Endodermal cell (in vitro differentiated cells): ENCODE results near the gene FGFRL1. TPM values are rescaled to one million over a fixed set of nuclear protein-coding genes. Genes with fewer than 3 reads are reported as not detected.
A peak's percentile ranks its signal among the peaks of the same experiment; 100 is the strongest.

ENCODE experiments used
- DNase-seq: peaks from one replicate; pipeline ENCODE4 v3.0.0-alpha.2; 2017
- H3K27ac ChIP-seq: 2 replicates; pipeline ENCODE4 v1.5.1; 2013; ENCODE audit warnings: mild to moderate bottlenecking, low read depth, low read length, moderate library complexity
- H3K27me3 ChIP-seq: 2 replicates; pipeline ENCODE4 v1.6.1; 2013; ENCODE audit warnings: mild to moderate bottlenecking, low read length, moderate library complexity; ENCODE audit not compliant: insufficient read depth, control insufficient read depth, poor library complexity, severe bottlenecking
- H3K36me3 ChIP-seq: 2 replicates; pipeline ENCODE4 v1.7.0; 2013; ENCODE audit warnings: mild to moderate bottlenecking, low read length, moderate library complexity; ENCODE audit not compliant: control insufficient read depth, insufficient read depth
- H3K4me1 ChIP-seq: one replicate; pipeline ENCODE4 v1.7.0; 2013; ENCODE audit warnings: low read length; ENCODE audit not compliant: control insufficient read depth, insufficient read depth
- H3K4me3 ChIP-seq: 2 replicates; pipeline ENCODE4 v1.5.1; 2013; ENCODE audit warnings: mild to moderate bottlenecking, low read length, moderate library complexity
- H3K9ac ChIP-seq: 2 replicates; pipeline ENCODE4 v1.6.1; 2013; ENCODE audit warnings: mild to moderate bottlenecking, low read length, moderate library complexity; ENCODE audit not compliant: poor library complexity, severe bottlenecking; ENCODE audit errors: extremely low read depth
- H3K9me3 ChIP-seq: 2 replicates; pipeline ENCODE4 v1.6.1; 2013; ENCODE audit warnings: mild to moderate bottlenecking, low read length, moderate library complexity; ENCODE audit not compliant: control insufficient read depth
- H3K27ac Mint-ChIP-seq: 2 replicates; pipeline ENCODE4 v1.8.0; 2020; ENCODE audit warnings: mixed read lengths
- H3K27me3 Mint-ChIP-seq: 2 replicates; pipeline ENCODE4 v1.8.0; 2021; ENCODE audit warnings: mild to moderate bottlenecking, mixed read lengths; ENCODE audit not compliant: insufficient read depth
- H3K36me3 Mint-ChIP-seq: 2 replicates; pipeline ENCODE4 v1.8.0; 2020; ENCODE audit warnings: low read depth, mixed read lengths
- H3K4me1 Mint-ChIP-seq: 2 replicates; pipeline ENCODE4 v1.8.0; 2020; ENCODE audit warnings: mixed read lengths
- H3K4me3 Mint-ChIP-seq: 2 replicates; pipeline ENCODE4 v1.8.0; 2020; ENCODE audit warnings: mild to moderate bottlenecking, moderate library complexity, mixed read lengths
- H3K9me3 Mint-ChIP-seq: 2 replicates; pipeline ENCODE4 v1.8.0; 2020; ENCODE audit warnings: mild to moderate bottlenecking, mixed read lengths
- CTCF ChIP-seq: fragments of 200-600 bp; sonication (generic); conservative IDR thresholded peaks from 2 replicates; pipeline ENCODE4 v1.5.0; 2021; ENCODE audit warnings: antibody characterized with exemption, mild to moderate bottlenecking
- WGBS, 2 experiments: methylation state at CpG; one replicate each; pipeline versions ENCODE4 v1.1.5 to v1.1.7; 2013; ENCODE audit warnings: missing lambda C conversion rate in 2 of 2, mixed read lengths in 1 of 2; ENCODE audit not compliant: insufficient coverage in 1 of 2, insufficient read length in 1 of 2; 5-methylcytosine and 5-hydroxymethylcytosine counted together
- total RNA-seq, 2 donors: library from RNA; stranded (reverse); fragmentation: NEBNext Ultra II Directional in 1 of 2; extraction: Animal tissue kit (Norgen Biotek cat#: 25700) in 1 of 2; gene quantifications; 2 replicates in 1 of 2; 3 replicates in 1 of 2; pipeline ENCODE4 v1.2.1, GENCODE V29; 2021

FGFRL1 gene
- total RNA-seq, 2 donors from 2014 or later: 51.0 to 93.3 TPM

GRCh38 chr4:1035510-1035909 lies 24.1 kb downstream of the FGFRL1 start:
- Histone ChIP-seq H3K9ac (no peak overlapping the region), H3K9me3 (no peaks in the 10 kb centered on the region), H3K36me3 (no peaks in the 10 kb centered on the region), H3K27me3 (no peaks in the 10 kb centered on the region), H3K4me3 (no peak overlapping the region), H3K4me1 (no peaks in the 10 kb centered on the region), H3K27ac (no peak overlapping the region)
- WGBS, 2 experiments: 87 to 91% methylated on average over 13 to 26 of the region's 26 CpGs
- Mint-ChIP-seq H3K27ac (no peak overlapping the region), H3K36me3 (no peaks in the 10 kb centered on the region), H3K27me3 (no peaks in the 10 kb centered on the region), H3K4me1 (no peaks in the 10 kb centered on the region), H3K4me3 (no peak overlapping the region), H3K9me3 (no peaks in the 10 kb centered on the region)
- no peak for DNase-seq
- no peak for TF ChIP-seq CTCF

GRCh38 chr4:1036095-1036494 lies 24.7 kb downstream of the FGFRL1 start:
- Mint-ChIP-seq H3K4me3 (no peak overlapping the region), H3K27ac (no peak overlapping the region), H3K9me3 (no peaks in the 10 kb centered on the region), H3K27me3 (no peaks in the 10 kb centered on the region), H3K4me1 (no peaks in the 10 kb centered on the region), H3K36me3 (no peaks in the 10 kb centered on the region)
- H3K9me3 ChIP-seq: no peaks in the 10 kb centered on the region
- H3K4me3 ChIP-seq: no peak overlapping the region
- H3K9ac ChIP-seq: no peak overlapping the region
- no peak for TF ChIP-seq CTCF
- H3K27ac ChIP-seq: no peak overlapping the region
- H3K27me3 ChIP-seq: no peaks in the 10 kb centered on the region
- H3K4me1 ChIP-seq: no peaks in the 10 kb centered on the region
- 90 to 92% methylated on average over 6 to 15 of the region's 15 CpGs for WGBS, 2 experiments
- DNase-seq: no peak
- H3K36me3 ChIP-seq: no peaks in the 10 kb centered on the region

GRCh38 chr4:1036976-1037810 lies 25.8 kb downstream of the FGFRL1 start:
- H3K9ac ChIP-seq: no peak overlapping the region
- no peaks in the 10 kb centered on the region for H3K4me1 ChIP-seq
- no peaks in the 10 kb centered on the region for H3K36me3 ChIP-seq
- H3K4me3 ChIP-seq: no peak overlapping the region
- Mint-ChIP-seq H3K9me3 (no peaks in the 10 kb centered on the region), H3K27ac (no peak overlapping the region), H3K36me3 (no peaks in the 10 kb centered on the region), H3K4me1 (no peaks in the 10 kb centered on the region), H3K27me3 (no peaks in the 10 kb centered on the region), H3K4me3 (no peak overlapping the region)
- H3K27ac ChIP-seq: no peak overlapping the region
- TF ChIP-seq CTCF: peak; percentile 50
- WGBS, 2 experiments: 78 to 89% methylated on average over 6 to 26 of the region's 26 CpGs
- H3K27me3 ChIP-seq: no peaks in the 10 kb centered on the region
- DNase-seq: peak; percentile 64
- H3K9me3 ChIP-seq: no peaks in the 10 kb centered on the region
